ENCODE results near the gene RAB40A. TPM values are rescaled to one million over a fixed set of nuclear protein-coding genes. Genes with fewer than 3 reads are reported as not detected.

The RAB40A gene
- total RNA-seq, 1 experiment from 2014 or later = 0.04 TPM

GRCh38 chrX:103533511-103534216, 14.4 kb upstream of the RAB40A start:
- H3K9me2 ChIP-seq (replicated peaks; ENCODE audit: low read length) = no peaks in the 10 kb centered on the region
- peak overlapping the region; percentile 72 for H3K4me2 ChIP-seq (ENCODE audit: low read length)
- ATAC-seq = peak; percentile 86
- no TSS peak for BruUV-seq (replicated peaks)
- peaks cover 5% of the 10 kb centered on the region for H3K4me1 ChIP-seq (ENCODE audit: insufficient read depth, low read length)
- DNase-seq = peak; percentile 83
- ChIA-PET POLR2A (ENCODE audit: unreplicated experiment) (no interaction called here), CTCF (interaction anchor here (0.5 to 1.5 kb wide), 2 partner anchors 96 to 142 kb away, joined by 3 to 6 read pairs; no protein-coding TSS in a partner anchor)
- no peaks in the 10 kb centered on the region for H3F3A ChIP-seq (ENCODE audit: low read length, unreplicated experiment)
- no peak overlapping the region for H3K27ac ChIP-seq (ENCODE audit: low read length)
- H2AFZ ChIP-seq (ENCODE audit: low read length) = peak overlapping the region; percentile 79
- H3K9me3 ChIP-seq (ENCODE audit: low read length) = no peaks in the 10 kb centered on the region
- 0 out of 2 replicates have a peak overlapping the region, but pooled peaks have one; percentile 13 for H3K9ac ChIP-seq (ENCODE audit: low read length)
- no peaks in the 10 kb centered on the region for H4K20me1 ChIP-seq (ENCODE audit: low read length)
- peak overlapping the region; percentile 62 for H3K4me3 ChIP-seq (ENCODE audit: low read length)
- no peaks in the 10 kb centered on the region for H3K36me3 ChIP-seq (ENCODE audit: low read depth, low read length)
- no peak for TF ChIP-seq EZH2phosphoT487 (IDR thresholded peaks at IDR 0.05; ENCODE audit: borderline replicate concordance, low read length)
- TF ChIP-seq, protein P1, sequence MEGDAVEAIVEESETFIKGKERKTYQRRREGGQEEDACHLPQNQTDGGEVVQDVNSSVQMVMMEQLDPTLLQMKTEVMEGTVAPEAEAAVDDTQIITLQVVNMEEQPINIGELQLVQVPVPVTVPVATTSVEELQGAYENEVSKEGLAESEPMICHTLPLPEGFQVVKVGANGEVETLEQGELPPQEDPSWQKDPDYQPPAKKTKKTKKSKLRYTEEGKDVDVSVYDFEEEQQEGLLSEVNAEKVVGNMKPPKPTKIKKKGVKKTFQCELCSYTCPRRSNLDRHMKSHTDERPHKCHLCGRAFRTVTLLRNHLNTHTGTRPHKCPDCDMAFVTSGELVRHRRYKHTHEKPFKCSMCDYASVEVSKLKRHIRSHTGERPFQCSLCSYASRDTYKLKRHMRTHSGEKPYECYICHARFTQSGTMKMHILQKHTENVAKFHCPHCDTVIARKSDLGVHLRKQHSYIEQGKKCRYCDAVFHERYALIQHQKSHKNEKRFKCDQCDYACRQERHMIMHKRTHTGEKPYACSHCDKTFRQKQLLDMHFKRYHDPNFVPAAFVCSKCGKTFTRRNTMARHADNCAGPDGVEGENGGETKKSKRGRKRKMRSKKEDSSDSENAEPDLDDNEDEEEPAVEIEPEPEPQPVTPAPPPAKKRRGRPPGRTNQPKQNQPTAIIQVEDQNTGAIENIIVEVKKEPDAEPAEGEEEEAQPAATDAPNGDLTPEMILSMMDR (conservative IDR thresholded peaks at IDR 0.05; ENCODE audit: low read depth, low read length) = peak; percentile 89
- H3K79me2 ChIP-seq (ENCODE audit: low read length) = no peaks in the 10 kb centered on the region
- intact Hi-C loops (cut with micrococcal nuclease) = loop anchor here (1.0 to 5.0 kb wide), 5 partner anchors 54 to 284 kb away; partner anchors contain the start of genes MORF4L2 and TCEAL4
- no peaks in the 10 kb centered on the region for H3K27me3 ChIP-seq (ENCODE audit: low read length)

GRCh38 chrX:103531002-103531401, 11.7 kb upstream of the RAB40A start:
- Histone ChIP-seq H4K20me1 (ENCODE audit: low read length) (no peaks in the 10 kb centered on the region), H2AFZ (ENCODE audit: low read length) (no peak overlapping the region), H3K4me1 (ENCODE audit: insufficient read depth, low read length) (no peaks in the 10 kb centered on the region), H3K9me2 (replicated peaks; ENCODE audit: low read length) (no peaks in the 10 kb centered on the region), H3F3A (ENCODE audit: low read length, unreplicated experiment) (no peaks in the 10 kb centered on the region), H3K4me2 (ENCODE audit: low read length) (no peak overlapping the region), H3K9me3 (ENCODE audit: low read length) (no peaks in the 10 kb centered on the region), H3K4me3 (ENCODE audit: low read length) (no peak overlapping the region), H3K27ac (ENCODE audit: low read length) (no peak overlapping the region), H3K36me3 (ENCODE audit: low read depth, low read length) (no peaks in the 10 kb centered on the region), H3K27me3 (ENCODE audit: low read length) (no peaks in the 10 kb centered on the region), H3K9ac (ENCODE audit: low read length) (no peak overlapping the region), H3K79me2 (ENCODE audit: low read length) (no peaks in the 10 kb centered on the region)
- ChIA-PET POLR2A (ENCODE audit: unreplicated experiment) (no interaction called here), CTCF (no interaction called here)
- intact Hi-C loops (cut with micrococcal nuclease) = loop anchor here (5.0 kb wide), 1 partner anchor 56 kb away; the partner anchor contains the start of gene TCEAL4
- BruUV-seq (replicated peaks) = no TSS peak
- ATAC-seq (no peak), DNase-seq (no peak)
- TF ChIP-seq EZH2phosphoT487 (IDR thresholded peaks at IDR 0.05; ENCODE audit: borderline replicate concordance, low read length) (no peak), EZH2 (IDR thresholded peaks at IDR 0.05; ENCODE audit: low read length, unreplicated experiment) (no peak)
- TF ChIP-seq, protein P1 (conservative IDR thresholded peaks at IDR 0.05; ENCODE audit: low read depth, low read length) = no peak

GRCh38 chrX:103530545-103530944, 11.3 kb upstream of the RAB40A start:
- ChIA-PET POLR2A (ENCODE audit: unreplicated experiment) (no interaction called here), CTCF (no interaction called here)
- TF ChIP-seq EZH2phosphoT487 (IDR thresholded peaks at IDR 0.05; ENCODE audit: borderline replicate concordance, low read length) (no peak), EZH2 (IDR thresholded peaks at IDR 0.05; ENCODE audit: low read length, unreplicated experiment) (no peak)
- TF ChIP-seq, protein P1 (conservative IDR thresholded peaks at IDR 0.05; ENCODE audit: low read depth, low read length) = no peak
- Histone ChIP-seq H3K27me3 (ENCODE audit: low read length) (no peaks in the 10 kb centered on the region), H3K36me3 (ENCODE audit: low read depth, low read length) (no peaks in the 10 kb centered on the region), H3K9me3 (ENCODE audit: low read length) (no peaks in the 10 kb centered on the region), H3F3A (ENCODE audit: low read length, unreplicated experiment) (no peaks in the 10 kb centered on the region), H3K4me2 (ENCODE audit: low read length) (no peak overlapping the region), H3K4me1 (ENCODE audit: insufficient read depth, low read length) (no peaks in the 10 kb centered on the region), H4K20me1 (ENCODE audit: low read length) (no peaks in the 10 kb centered on the region), H3K9ac (ENCODE audit: low read length) (no peak overlapping the region), H3K9me2 (replicated peaks; ENCODE audit: low read length) (no peaks in the 10 kb centered on the region), H3K27ac (ENCODE audit: low read length) (no peak overlapping the region), H2AFZ (ENCODE audit: low read length) (no peak overlapping the region), H3K79me2 (ENCODE audit: low read length) (no peaks in the 10 kb centered on the region), H3K4me3 (ENCODE audit: low read length) (no peak overlapping the region)
- no TSS peak for BruUV-seq (replicated peaks)
- no peak for ATAC-seq
- intact Hi-C loops (cut with micrococcal nuclease) = loop anchor here (5.0 kb wide), 1 partner anchor 57 kb away; the partner anchor contains the start of gene TCEAL4
- no peak for DNase-seq
